Measurements from ENCODE around the gene SERPINA4. TPM values are rescaled to one million over a fixed set of nuclear protein-coding genes. Genes with fewer than 3 reads are reported as not detected.

Gene SERPINA4
- total and polyA plus RNA-seq, 2 of the 8 experiments (the other 6 are each of a cell fraction or from before 2014, with no cell fraction given) = not detected

GRCh38 chr14:94612174-94612573, 50.9 kb downstream of the SERPINA4 start, which contains the start of gene SERPINA3 (continued):
- TF ChIP-seq, protein P1, sequence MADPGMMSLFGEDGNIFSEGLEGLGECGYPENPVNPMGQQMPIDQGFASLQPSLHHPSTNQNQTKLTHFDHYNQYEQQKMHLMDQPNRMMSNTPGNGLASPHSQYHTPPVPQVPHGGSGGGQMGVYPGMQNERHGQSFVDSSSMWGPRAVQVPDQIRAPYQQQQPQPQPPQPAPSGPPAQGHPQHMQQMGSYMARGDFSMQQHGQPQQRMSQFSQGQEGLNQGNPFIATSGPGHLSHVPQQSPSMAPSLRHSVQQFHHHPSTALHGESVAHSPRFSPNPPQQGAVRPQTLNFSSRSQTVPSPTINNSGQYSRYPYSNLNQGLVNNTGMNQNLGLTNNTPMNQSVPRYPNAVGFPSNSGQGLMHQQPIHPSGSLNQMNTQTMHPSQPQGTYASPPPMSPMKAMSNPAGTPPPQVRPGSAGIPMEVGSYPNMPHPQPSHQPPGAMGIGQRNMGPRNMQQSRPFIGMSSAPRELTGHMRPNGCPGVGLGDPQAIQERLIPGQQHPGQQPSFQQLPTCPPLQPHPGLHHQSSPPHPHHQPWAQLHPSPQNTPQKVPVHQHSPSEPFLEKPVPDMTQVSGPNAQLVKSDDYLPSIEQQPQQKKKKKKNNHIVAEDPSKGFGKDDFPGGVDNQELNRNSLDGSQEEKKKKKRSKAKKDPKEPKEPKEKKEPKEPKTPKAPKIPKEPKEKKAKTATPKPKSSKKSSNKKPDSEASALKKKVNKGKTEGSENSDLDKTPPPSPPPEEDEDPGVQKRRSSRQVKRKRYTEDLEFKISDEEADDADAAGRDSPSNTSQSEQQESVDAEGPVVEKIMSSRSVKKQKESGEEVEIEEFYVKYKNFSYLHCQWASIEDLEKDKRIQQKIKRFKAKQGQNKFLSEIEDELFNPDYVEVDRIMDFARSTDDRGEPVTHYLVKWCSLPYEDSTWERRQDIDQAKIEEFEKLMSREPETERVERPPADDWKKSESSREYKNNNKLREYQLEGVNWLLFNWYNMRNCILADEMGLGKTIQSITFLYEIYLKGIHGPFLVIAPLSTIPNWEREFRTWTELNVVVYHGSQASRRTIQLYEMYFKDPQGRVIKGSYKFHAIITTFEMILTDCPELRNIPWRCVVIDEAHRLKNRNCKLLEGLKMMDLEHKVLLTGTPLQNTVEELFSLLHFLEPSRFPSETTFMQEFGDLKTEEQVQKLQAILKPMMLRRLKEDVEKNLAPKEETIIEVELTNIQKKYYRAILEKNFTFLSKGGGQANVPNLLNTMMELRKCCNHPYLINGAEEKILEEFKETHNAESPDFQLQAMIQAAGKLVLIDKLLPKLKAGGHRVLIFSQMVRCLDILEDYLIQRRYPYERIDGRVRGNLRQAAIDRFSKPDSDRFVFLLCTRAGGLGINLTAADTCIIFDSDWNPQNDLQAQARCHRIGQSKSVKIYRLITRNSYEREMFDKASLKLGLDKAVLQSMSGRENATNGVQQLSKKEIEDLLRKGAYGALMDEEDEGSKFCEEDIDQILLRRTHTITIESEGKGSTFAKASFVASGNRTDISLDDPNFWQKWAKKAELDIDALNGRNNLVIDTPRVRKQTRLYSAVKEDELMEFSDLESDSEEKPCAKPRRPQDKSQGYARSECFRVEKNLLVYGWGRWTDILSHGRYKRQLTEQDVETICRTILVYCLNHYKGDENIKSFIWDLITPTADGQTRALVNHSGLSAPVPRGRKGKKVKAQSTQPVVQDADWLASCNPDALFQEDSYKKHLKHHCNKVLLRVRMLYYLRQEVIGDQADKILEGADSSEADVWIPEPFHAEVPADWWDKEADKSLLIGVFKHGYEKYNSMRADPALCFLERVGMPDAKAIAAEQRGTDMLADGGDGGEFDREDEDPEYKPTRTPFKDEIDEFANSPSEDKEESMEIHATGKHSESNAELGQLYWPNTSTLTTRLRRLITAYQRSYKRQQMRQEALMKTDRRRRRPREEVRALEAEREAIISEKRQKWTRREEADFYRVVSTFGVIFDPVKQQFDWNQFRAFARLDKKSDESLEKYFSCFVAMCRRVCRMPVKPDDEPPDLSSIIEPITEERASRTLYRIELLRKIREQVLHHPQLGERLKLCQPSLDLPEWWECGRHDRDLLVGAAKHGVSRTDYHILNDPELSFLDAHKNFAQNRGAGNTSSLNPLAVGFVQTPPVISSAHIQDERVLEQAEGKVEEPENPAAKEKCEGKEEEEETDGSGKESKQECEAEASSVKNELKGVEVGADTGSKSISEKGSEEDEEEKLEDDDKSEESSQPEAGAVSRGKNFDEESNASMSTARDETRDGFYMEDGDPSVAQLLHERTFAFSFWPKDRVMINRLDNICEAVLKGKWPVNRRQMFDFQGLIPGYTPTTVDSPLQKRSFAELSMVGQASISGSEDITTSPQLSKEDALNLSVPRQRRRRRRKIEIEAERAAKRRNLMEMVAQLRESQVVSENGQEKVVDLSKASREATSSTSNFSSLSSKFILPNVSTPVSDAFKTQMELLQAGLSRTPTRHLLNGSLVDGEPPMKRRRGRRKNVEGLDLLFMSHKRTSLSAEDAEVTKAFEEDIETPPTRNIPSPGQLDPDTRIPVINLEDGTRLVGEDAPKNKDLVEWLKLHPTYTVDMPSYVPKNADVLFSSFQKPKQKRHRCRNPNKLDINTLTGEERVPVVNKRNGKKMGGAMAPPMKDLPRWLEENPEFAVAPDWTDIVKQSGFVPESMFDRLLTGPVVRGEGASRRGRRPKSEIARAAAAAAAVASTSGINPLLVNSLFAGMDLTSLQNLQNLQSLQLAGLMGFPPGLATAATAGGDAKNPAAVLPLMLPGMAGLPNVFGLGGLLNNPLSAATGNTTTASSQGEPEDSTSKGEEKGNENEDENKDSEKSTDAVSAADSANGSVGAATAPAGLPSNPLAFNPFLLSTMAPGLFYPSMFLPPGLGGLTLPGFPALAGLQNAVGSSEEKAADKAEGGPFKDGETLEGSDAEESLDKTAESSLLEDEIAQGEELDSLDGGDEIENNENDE (IDR thresholded peaks at IDR 0.05; ENCODE audit: insufficient replicate concordance, low read length) = no peak
- TF ChIP-seq BCL11A (IDR thresholded peaks at IDR 0.05; ENCODE audit: low read depth in 2 of 2, low read length in 2 of 2) (no peak), RXRA (IDR thresholded peaks at IDR 0.05; ENCODE audit: insufficient read depth, low read depth, low read length) (no peak), SIN3A (conservative IDR thresholded peaks at IDR 0.05 in 1 of 2, IDR thresholded peaks at IDR 0.05 in 1 of 2; ENCODE audit: low read depth in 1 of 2, low read length in 2 of 2) (no peak), CBX5 (IDR thresholded peaks at IDR 0.05; ENCODE audit: low read depth, low read length) (no peak)

All from H1 (cell line).